ENCODE results near the gene DNAJC7.

DNAJC7 gene

GRCh38 chr17:42016941-42017865 is at the start of gene DNAJC7:
TSS of gene DNAJC7 (minus strand) at chr17:42017439. CDS start at chr17:42017416, 23 bp downstream.
- peak within 1 kb of the TSS; percentile 98 for H3K27ac ChIP-seq (ENCODE audit: low read depth, low read length)
- peak within 1 kb of the TSS; percentile 90 to 99 (median 97) for H3K9ac ChIP-seq (ENCODE audit: low read length in 5 of 5)
- H3K4me1 ChIP-seq (ENCODE audit: control insufficient read depth in 5 of 5, insufficient read depth in 5 of 5, low read length in 5 of 5): peaks cover 6 to 65% (median 56%) of the 10 kb centered on the region in 5 donors
- H3K27me3 ChIP-seq (ENCODE audit: control insufficient read depth in 5 of 5, insufficient read depth in 4 of 5, low read length in 5 of 5): no peaks in the 10 kb centered on the region
- no peaks in the 10 kb centered on the region for H3K9me3 ChIP-seq (ENCODE audit: control insufficient read depth in 5 of 5, low read length in 5 of 5)
- peak within 1 kb of the TSS; percentile 92 to 99 (median 99) for H3K4me3 ChIP-seq (ENCODE audit: low read depth in 1 of 5, low read length in 5 of 5)
- H3K36me3 ChIP-seq (ENCODE audit: control insufficient read depth in 5 of 5, insufficient read depth in 5 of 5, low read length in 5 of 5): peaks cover 0 to 7% (median 4%) of the 10 kb centered on the region in 5 donors

- peaks cover 0 to 18% (median 5%) of the 10 kb centered on the region in 5 donors for H3K27me3 ChIP-seq (ENCODE audit: control insufficient read depth in 5 of 5, insufficient read depth in 4 of 5, low read length in 5 of 5)
- H3K9ac ChIP-seq (ENCODE audit: low read length in 5 of 5): no peak overlapping the region
- no peak overlapping the region for H3K27ac ChIP-seq (ENCODE audit: low read depth, low read length)
- H3K4me3 ChIP-seq (ENCODE audit: low read depth in 1 of 5, low read length in 5 of 5): no peak overlapping the region
- H3K4me1 ChIP-seq (ENCODE audit: control insufficient read depth in 5 of 5, insufficient read depth in 5 of 5, low read length in 5 of 5): peaks cover 0 to 19% (median 9%) of the 10 kb centered on the region in 5 donors
- H3K9me3 ChIP-seq (ENCODE audit: control insufficient read depth in 5 of 5, low read length in 5 of 5): no peaks in the 10 kb centered on the region
- H3K36me3 ChIP-seq (ENCODE audit: control insufficient read depth in 5 of 5, insufficient read depth in 5 of 5, low read length in 5 of 5): no peaks in the 10 kb centered on the region
Measured at GRCh38 chr17:42065201-42065600, 48.0 kb upstream of the DNAJC7 start.

- no peak overlapping the region for H3K4me3 ChIP-seq (ENCODE audit: low read depth in 1 of 5, low read length in 5 of 5)
- H3K27ac ChIP-seq (ENCODE audit: low read depth, low read length): no peak overlapping the region
- no peaks in the 10 kb centered on the region for H3K36me3 ChIP-seq (ENCODE audit: control insufficient read depth in 5 of 5, insufficient read depth in 5 of 5, low read length in 5 of 5)
- H3K9me3 ChIP-seq (ENCODE audit: control insufficient read depth in 5 of 5, low read length in 5 of 5): no peaks in the 10 kb centered on the region
- peaks cover 0 to 16% (median 4%) of the 10 kb centered on the region in 5 donors for H3K4me1 ChIP-seq (ENCODE audit: control insufficient read depth in 5 of 5, insufficient read depth in 5 of 5, low read length in 5 of 5)
- peaks cover 0 to 20% (median 8%) of the 10 kb centered on the region in 5 donors for H3K27me3 ChIP-seq (ENCODE audit: control insufficient read depth in 5 of 5, insufficient read depth in 4 of 5, low read length in 5 of 5)
- H3K9ac ChIP-seq (ENCODE audit: low read length in 5 of 5): no peak overlapping the region
Measured at GRCh38 chr17:42062681-42063080, 45.4 kb upstream of the DNAJC7 start.

GRCh38 chr17:42061646-42062487 is 44.6 kb upstream of the DNAJC7 start:
- no peak overlapping the region for H3K4me3 ChIP-seq (ENCODE audit: low read depth in 1 of 5, low read length in 5 of 5)
- no peaks in the 10 kb centered on the region for H3K36me3 ChIP-seq (ENCODE audit: control insufficient read depth in 5 of 5, insufficient read depth in 5 of 5, low read length in 5 of 5)
- H3K27me3 ChIP-seq (ENCODE audit: control insufficient read depth in 5 of 5, insufficient read depth in 4 of 5, low read length in 5 of 5): peaks cover 0 to 20% (median 8%) of the 10 kb centered on the region in 5 donors
- no peak overlapping the region for H3K27ac ChIP-seq (ENCODE audit: low read depth, low read length)
- no peaks in the 10 kb centered on the region for H3K9me3 ChIP-seq (ENCODE audit: control insufficient read depth in 5 of 5, low read length in 5 of 5)
- peaks cover 0 to 11% (median 0%) of the 10 kb centered on the region in 5 donors for H3K4me1 ChIP-seq (ENCODE audit: control insufficient read depth in 5 of 5, insufficient read depth in 5 of 5, low read length in 5 of 5)
- H3K9ac ChIP-seq (ENCODE audit: low read length in 5 of 5): peak overlapping the region in 1 of 5 donors; percentile 12

GRCh38 chr17:42060231-42060630 is 43.0 kb upstream of the DNAJC7 start:
- H3K27ac ChIP-seq (ENCODE audit: low read depth, low read length): no peak overlapping the region
- H3K4me3 ChIP-seq (ENCODE audit: low read depth in 1 of 5, low read length in 5 of 5): no peak overlapping the region
- H3K4me1 ChIP-seq (ENCODE audit: control insufficient read depth in 5 of 5, insufficient read depth in 5 of 5, low read length in 5 of 5): peaks cover 0 to 11% (median 0%) of the 10 kb centered on the region in 5 donors
- H3K27me3 ChIP-seq (ENCODE audit: control insufficient read depth in 5 of 5, insufficient read depth in 4 of 5, low read length in 5 of 5): peaks cover 0 to 19% (median 9%) of the 10 kb centered on the region in 5 donors
- no peaks in the 10 kb centered on the region for H3K9me3 ChIP-seq (ENCODE audit: control insufficient read depth in 5 of 5, low read length in 5 of 5)
- no peak overlapping the region for H3K9ac ChIP-seq (ENCODE audit: low read length in 5 of 5)
- H3K36me3 ChIP-seq (ENCODE audit: control insufficient read depth in 5 of 5, insufficient read depth in 5 of 5, low read length in 5 of 5): no peaks in the 10 kb centered on the region

- Histone ChIP-seq H3K4me3 (ENCODE audit: low read depth in 1 of 5, low read length in 5 of 5) (no peak overlapping the region), H3K36me3 (ENCODE audit: control insufficient read depth in 5 of 5, insufficient read depth in 5 of 5, low read length in 5 of 5) (no peaks in the 10 kb centered on the region), H3K27ac (ENCODE audit: low read depth, low read length) (no peak overlapping the region), H3K9me3 (ENCODE audit: control insufficient read depth in 5 of 5, low read length in 5 of 5) (no peaks in the 10 kb centered on the region), H3K4me1 (ENCODE audit: control insufficient read depth in 5 of 5, insufficient read depth in 5 of 5, low read length in 5 of 5) (peaks cover 0 to 11% (median 0%) of the 10 kb centered on the region in 5 donors), H3K27me3 (ENCODE audit: control insufficient read depth in 5 of 5, insufficient read depth in 4 of 5, low read length in 5 of 5) (peaks cover 0 to 22% (median 14%) of the 10 kb centered on the region in 5 donors), H3K9ac (ENCODE audit: low read length in 5 of 5) (no peak overlapping the region)
Measured at GRCh38 chr17:42059815-42060214, 42.6 kb upstream of the DNAJC7 start.

GRCh38 chr17:42058063-42058462 is 40.8 kb upstream of the DNAJC7 start:
- no peak overlapping the region for H3K4me3 ChIP-seq (ENCODE audit: low read depth in 1 of 5, low read length in 5 of 5)

GRCh38 chr17:42056635-42057034 is 39.4 kb upstream of the DNAJC7 start:
- no peaks in the 10 kb centered on the region for H3K4me1 ChIP-seq (ENCODE audit: control insufficient read depth in 5 of 5, insufficient read depth in 5 of 5, low read length in 5 of 5)
- H3K36me3 ChIP-seq (ENCODE audit: control insufficient read depth in 5 of 5, insufficient read depth in 5 of 5, low read length in 5 of 5): no peaks in the 10 kb centered on the region
- H3K4me3 ChIP-seq (ENCODE audit: low read depth in 1 of 5, low read length in 5 of 5): no peak overlapping the region
- no peaks in the 10 kb centered on the region for H3K9me3 ChIP-seq (ENCODE audit: control insufficient read depth in 5 of 5, low read length in 5 of 5)
- H3K27ac ChIP-seq (ENCODE audit: low read depth, low read length): no peak overlapping the region
- no peak overlapping the region for H3K9ac ChIP-seq (ENCODE audit: low read length in 5 of 5)
- peaks cover 19 to 38% (median 22%) of the 10 kb centered on the region in 5 donors for H3K27me3 ChIP-seq (ENCODE audit: control insufficient read depth in 5 of 5, insufficient read depth in 4 of 5, low read length in 5 of 5)

More at GRCh38 chr17:42058063-42058462, 40.8 kb upstream of the DNAJC7 start:
- peaks cover 0 to 1% (median 0%) of the 10 kb centered on the region in 5 donors for H3K4me1 ChIP-seq (ENCODE audit: control insufficient read depth in 5 of 5, insufficient read depth in 5 of 5, low read length in 5 of 5)
- H3K9ac ChIP-seq (ENCODE audit: low read length in 5 of 5): no peak overlapping the region
- H3K27ac ChIP-seq (ENCODE audit: low read depth, low read length): no peak overlapping the region
- H3K36me3 ChIP-seq (ENCODE audit: control insufficient read depth in 5 of 5, insufficient read depth in 5 of 5, low read length in 5 of 5): no peaks in the 10 kb centered on the region
- no peaks in the 10 kb centered on the region for H3K9me3 ChIP-seq (ENCODE audit: control insufficient read depth in 5 of 5, low read length in 5 of 5)
- H3K27me3 ChIP-seq (ENCODE audit: control insufficient read depth in 5 of 5, insufficient read depth in 4 of 5, low read length in 5 of 5): peaks cover 13 to 35% (median 27%) of the 10 kb centered on the region in 5 donors

GRCh38 chr17:42055496-42055895 is 38.3 kb upstream of the DNAJC7 start:
- no peak overlapping the region for H3K9ac ChIP-seq (ENCODE audit: low read length in 5 of 5)
- H3K27ac ChIP-seq (ENCODE audit: low read depth, low read length): no peak overlapping the region
- H3K27me3 ChIP-seq (ENCODE audit: control insufficient read depth in 5 of 5, insufficient read depth in 4 of 5, low read length in 5 of 5): peaks cover 18 to 38% (median 22%) of the 10 kb centered on the region in 5 donors
- H3K9me3 ChIP-seq (ENCODE audit: control insufficient read depth in 5 of 5, low read length in 5 of 5): no peaks in the 10 kb centered on the region
- peaks cover 0 to 5% (median 5%) of the 10 kb centered on the region in 5 donors for H3K4me1 ChIP-seq (ENCODE audit: control insufficient read depth in 5 of 5, insufficient read depth in 5 of 5, low read length in 5 of 5)
- H3K4me3 ChIP-seq (ENCODE audit: low read depth in 1 of 5, low read length in 5 of 5): no peak overlapping the region
- no peaks in the 10 kb centered on the region for H3K36me3 ChIP-seq (ENCODE audit: control insufficient read depth in 5 of 5, insufficient read depth in 5 of 5, low read length in 5 of 5)
